Sigmoid colon (tissue), 4 donors: ENCODE measurements around the gene ALG13.

ENCODE experiments used
- POLR2A ChIP-seq, 2 donors: fragments of 450-650 bp; IDR thresholded peaks; one replicate each; pipeline ENCODE4 v1.6.1; 2016; ENCODE audit warnings: antibody characterized with exemption in 2 of 2, mild to moderate bottlenecking in 2 of 2, moderate library complexity in 2 of 2
- POLR2AphosphoS5 ChIP-seq, 4 donors: sonication (generic); formaldehyde crosslinking; IDR thresholded peaks; one replicate each; pipeline ENCODE4 v1.6.1; 2017; ENCODE audit warnings: antibody characterized with exemption in 4 of 4
- TF ChIP-seq, protein P1 (sequence below), 4 experiments: fragments of 450-650 bp in 3 of 4; fragments of 200-600 bp in 1 of 4; IDR thresholded peaks; one replicate each; pipeline ENCODE4 v1.5.1; 2016 to 2019; ENCODE audit warnings: antibody characterized with exemption in 4 of 4, mild to moderate bottlenecking in 3 of 4, moderate library complexity in 2 of 4

DNA sequence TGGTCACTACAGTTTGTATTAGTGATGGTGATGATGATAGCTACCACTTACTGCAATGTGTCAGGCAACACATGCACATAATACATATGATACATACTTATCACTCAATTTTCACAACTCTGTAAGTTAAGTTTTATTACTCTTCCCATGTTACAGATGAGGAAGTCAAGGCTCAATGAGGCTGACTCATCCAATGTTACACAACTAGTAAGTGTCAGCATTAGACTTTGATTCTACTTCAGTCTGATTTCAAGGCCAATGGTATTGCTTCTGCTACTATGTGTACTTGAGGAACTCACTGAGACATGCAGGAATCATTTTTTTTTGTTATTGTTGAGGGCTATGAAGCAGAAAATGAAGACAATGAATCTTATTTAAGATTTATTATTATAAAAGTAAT lies 98.6 kb downstream of the ALG13 start:
- TF ChIP-seq POLR2A (IDR thresholded peaks at IDR 0.05) (no peak), POLR2AphosphoS5 (IDR thresholded peaks at IDR 0.05) (no peak)
- TF ChIP-seq, protein P1, sequence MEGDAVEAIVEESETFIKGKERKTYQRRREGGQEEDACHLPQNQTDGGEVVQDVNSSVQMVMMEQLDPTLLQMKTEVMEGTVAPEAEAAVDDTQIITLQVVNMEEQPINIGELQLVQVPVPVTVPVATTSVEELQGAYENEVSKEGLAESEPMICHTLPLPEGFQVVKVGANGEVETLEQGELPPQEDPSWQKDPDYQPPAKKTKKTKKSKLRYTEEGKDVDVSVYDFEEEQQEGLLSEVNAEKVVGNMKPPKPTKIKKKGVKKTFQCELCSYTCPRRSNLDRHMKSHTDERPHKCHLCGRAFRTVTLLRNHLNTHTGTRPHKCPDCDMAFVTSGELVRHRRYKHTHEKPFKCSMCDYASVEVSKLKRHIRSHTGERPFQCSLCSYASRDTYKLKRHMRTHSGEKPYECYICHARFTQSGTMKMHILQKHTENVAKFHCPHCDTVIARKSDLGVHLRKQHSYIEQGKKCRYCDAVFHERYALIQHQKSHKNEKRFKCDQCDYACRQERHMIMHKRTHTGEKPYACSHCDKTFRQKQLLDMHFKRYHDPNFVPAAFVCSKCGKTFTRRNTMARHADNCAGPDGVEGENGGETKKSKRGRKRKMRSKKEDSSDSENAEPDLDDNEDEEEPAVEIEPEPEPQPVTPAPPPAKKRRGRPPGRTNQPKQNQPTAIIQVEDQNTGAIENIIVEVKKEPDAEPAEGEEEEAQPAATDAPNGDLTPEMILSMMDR (IDR thresholded peaks at IDR 0.05), result no peak
